H9 (cell line): ENCODE results near the gene LIN7A. TPM values are rescaled to one million over a fixed set of nuclear protein-coding genes. Genes with fewer than 3 reads are reported as not detected.

Experiments
- DNase-seq: peaks from one replicate; pipeline ENCODE4 v3.0.0-alpha.2; 2017
- H2AFZ ChIP-seq: one replicate; pipeline ENCODE4 v1.6.1; 2013; ENCODE audit warnings: mild to moderate bottlenecking, low read length, control low read depth, moderate library complexity
- H2AK5ac ChIP-seq: 2 replicates; pipeline ENCODE4 v1.6.1; 2013; ENCODE audit warnings: low read length, control low read depth, mixed read lengths; ENCODE audit not compliant: insufficient read length
- H2BK120ac ChIP-seq: one replicate; pipeline ENCODE4 v1.6.1; 2013; ENCODE audit warnings: low read depth, mild to moderate bottlenecking, low read length, control low read depth, inconsistent platforms; ENCODE audit not compliant: poor library complexity, severe bottlenecking
- H2BK12ac ChIP-seq: 2 replicates; pipeline ENCODE4 v1.6.1; 2013; ENCODE audit warnings: low read length, control low read depth, mixed read lengths, low read depth; ENCODE audit not compliant: insufficient read length
- H2BK15ac ChIP-seq: 2 replicates; pipeline ENCODE4 v1.6.1; 2013; ENCODE audit warnings: low read depth, low read length, control low read depth
- H2BK20ac ChIP-seq: one replicate; pipeline ENCODE4 v1.6.1; 2013; ENCODE audit warnings: low read depth, mild to moderate bottlenecking, low read length, control low read depth, inconsistent platforms; ENCODE audit not compliant: poor library complexity, severe bottlenecking
- H2BK5ac ChIP-seq: 2 replicates; pipeline ENCODE4 v1.6.1; 2013; ENCODE audit warnings: low read length, control low read depth, mixed read lengths; ENCODE audit not compliant: insufficient read length
- H3K14ac ChIP-seq: 2 replicates; pipeline ENCODE4 v1.6.1; 2013; ENCODE audit warnings: low read length, control low read depth; ENCODE audit not compliant: insufficient read depth
- H3K18ac ChIP-seq: 2 replicates; pipeline ENCODE4 v1.6.1; 2013; ENCODE audit warnings: low read depth, mild to moderate bottlenecking, mixed read lengths, low read length, control low read depth; ENCODE audit not compliant: insufficient read length
- H3K23ac ChIP-seq: 2 replicates; pipeline ENCODE4 v1.6.1; 2013; ENCODE audit warnings: low read length, control low read depth, mixed read lengths, low read depth; ENCODE audit not compliant: insufficient read length
- H3K23me2 ChIP-seq: 2 replicates; pipeline ENCODE4 v1.6.1; 2013; ENCODE audit warnings: low read depth, mild to moderate bottlenecking, mixed read lengths, low read length, control low read depth; ENCODE audit not compliant: insufficient read length, poor library complexity, severe bottlenecking
- H3K27ac ChIP-seq: 2 replicates; pipeline ENCODE4 v1.5.1; 2013; ENCODE audit warnings: low read length, control low read depth, mixed read lengths, low read depth; ENCODE audit not compliant: insufficient read length
- H3K27me3 ChIP-seq: 2 replicates; pipeline ENCODE4 v1.6.1; 2013; ENCODE audit warnings: low read length, control low read depth, inconsistent platforms; ENCODE audit not compliant: insufficient read depth
- H3K4ac ChIP-seq: 2 replicates; pipeline ENCODE4 v1.6.1; 2013; ENCODE audit warnings: low read depth, mild to moderate bottlenecking, control low read depth, inconsistent platforms, low read length, moderate library complexity
- H3K4me1 ChIP-seq: 2 replicates; pipeline ENCODE4 v1.6.1; 2013; ENCODE audit warnings: low read length, control low read depth, inconsistent platforms; ENCODE audit not compliant: insufficient read depth
- H3K4me2 ChIP-seq: 2 replicates; pipeline ENCODE4 v1.6.1; 2013; ENCODE audit warnings: low read length, control low read depth, mixed read lengths; ENCODE audit not compliant: insufficient read length, insufficient read depth
- H3K56ac ChIP-seq: 2 replicates; pipeline ENCODE4 v1.6.1; 2013; ENCODE audit warnings: low read depth, mild to moderate bottlenecking, mixed read lengths, low read length, control low read depth; ENCODE audit not compliant: insufficient read length
- H3K79me1 ChIP-seq: 2 replicates; pipeline ENCODE4 v1.6.1; 2013; ENCODE audit warnings: low read depth, mild to moderate bottlenecking, moderate library complexity, low read length, control low read depth, inconsistent platforms; ENCODE audit not compliant: insufficient read depth, poor library complexity, severe bottlenecking
- H3K79me2 ChIP-seq: 2 replicates; pipeline ENCODE4 v1.6.1; 2013; ENCODE audit warnings: low read length, control low read depth, inconsistent platforms; ENCODE audit not compliant: insufficient read depth
- H3K9ac ChIP-seq: 2 replicates; pipeline ENCODE4 v1.6.1; 2013; ENCODE audit warnings: low read length, control low read depth, mixed read lengths; ENCODE audit not compliant: insufficient read length; ENCODE audit errors: extremely low read depth
- H3K9me3 ChIP-seq: one replicate; pipeline ENCODE4 v1.6.1; 2013; ENCODE audit warnings: low read depth, low read length, inconsistent platforms; ENCODE audit not compliant: control insufficient read depth
- H3T11ph ChIP-seq: one replicate; pipeline ENCODE4 v1.6.1; 2013; ENCODE audit warnings: mild to moderate bottlenecking, low read length, control low read depth, inconsistent platforms
- H4K20me1 ChIP-seq: one replicate; pipeline ENCODE4 v1.6.1; 2013; ENCODE audit not compliant: control insufficient read depth, insufficient read length, insufficient read depth
- H4K5ac ChIP-seq: 2 replicates; pipeline ENCODE4 v1.6.1; 2013; ENCODE audit warnings: low read depth, mild to moderate bottlenecking, mixed read lengths, low read length, control low read depth; ENCODE audit not compliant: insufficient read length
- H4K8ac ChIP-seq: replicated peaks from 2 replicates; pipeline ENCODE4 v1.6.1; 2013; ENCODE audit warnings: low read length, control low read depth, mixed read lengths, low read depth; ENCODE audit not compliant: insufficient read length
- H4K91ac ChIP-seq: 2 replicates; pipeline ENCODE4 v1.6.1; 2013; ENCODE audit warnings: low read depth, mild to moderate bottlenecking, moderate library complexity, mixed read lengths, low read length, control low read depth; ENCODE audit not compliant: insufficient read length
- H3K27ac Mint-ChIP-seq, 3 experiments: 2 replicates in 2 of 3; 3 replicates in 1 of 3; pipeline ENCODE4 v1.8.0; 2020 to 2021; ENCODE audit warnings: mixed read lengths in 3 of 3, mild to moderate bottlenecking in 1 of 3, moderate library complexity in 1 of 3
- H3K27me3 Mint-ChIP-seq: 2 replicates; pipeline ENCODE4 v1.8.0; 2021; ENCODE audit warnings: low read depth, mild to moderate bottlenecking, moderate library complexity, mixed read lengths
- H3K36me3 Mint-ChIP-seq, 3 experiments: 2 replicates in 2 of 3; 3 replicates in 1 of 3; pipeline ENCODE4 v1.8.0; 2020 to 2021; ENCODE audit warnings: low read depth in 3 of 3, mixed read lengths in 3 of 3; ENCODE audit not compliant: insufficient read depth in 1 of 3
- H3K4me1 Mint-ChIP-seq, 2 experiments: 2 replicates each; pipeline ENCODE4 v1.8.0; 2020; ENCODE audit warnings: mixed read lengths in 2 of 2
- H3K4me3 Mint-ChIP-seq, 2 experiments: 2 replicates in 1 of 2; 3 replicates in 1 of 2; pipeline ENCODE4 v1.8.0; 2020 to 2021; ENCODE audit warnings: mild to moderate bottlenecking in 2 of 2, mixed read lengths in 2 of 2, moderate library complexity in 1 of 2
- H3K9me3 Mint-ChIP-seq, 2 experiments: 2 replicates in 1 of 2; 3 replicates in 1 of 2; pipeline ENCODE4 v1.8.0; 2020; ENCODE audit warnings: mild to moderate bottlenecking in 2 of 2, mixed read lengths in 2 of 2, moderate library complexity in 1 of 2
- total RNA-seq: library from RNA; stranded (reverse); gene quantifications from 2 replicates; pipeline ENCODE4 v1.2.1, GENCODE V29; 2021
- TF ChIP-seq, protein P1 (sequence below): fragments of 200-600 bp; sonication (generic); conservative IDR thresholded peaks from 3 replicates; pipeline ENCODE4 v1.8.0; 2021; ENCODE audit warnings: antibody characterized with exemption, mild to moderate bottlenecking

The LIN7A gene
- total RNA-seq, 1 experiment from 2014 or later: 18.3 TPM

DNA sequence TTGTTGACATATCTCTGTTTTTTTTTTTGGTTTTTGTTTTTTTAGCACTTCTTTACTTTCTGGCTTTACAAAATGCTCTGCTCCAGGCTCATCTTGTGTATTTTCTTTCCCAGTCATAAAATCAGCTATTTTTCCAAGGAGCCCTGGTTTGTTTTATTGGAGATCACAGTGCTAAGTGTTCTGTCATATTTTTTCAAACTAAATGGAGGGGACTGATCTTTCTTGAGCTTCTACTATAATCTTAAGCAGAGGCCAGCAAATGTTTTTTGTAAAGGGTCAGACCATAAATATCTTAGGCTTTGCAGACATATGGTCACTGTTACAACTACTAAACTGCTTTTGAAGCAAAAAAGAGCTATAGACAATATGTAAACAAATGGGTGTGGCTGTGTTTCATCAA lies 30.6 kb upstream of the LIN7A start:
- no peak overlapping the region for H2AK5ac ChIP-seq
- H3K23me2 ChIP-seq: no peaks in the 10 kb centered on the region
- no peak overlapping the region for H2BK20ac ChIP-seq
- H4K8ac ChIP-seq: no peak overlapping the region
- H3K18ac ChIP-seq: no peak overlapping the region
- H2BK15ac ChIP-seq: no peak overlapping the region
- no peak for DNase-seq
- no peaks in the 10 kb centered on the region for H3K79me1 ChIP-seq
- H3K36me3 Mint-ChIP-seq: no peaks in the 10 kb centered on the region
- no peak overlapping the region for H2AFZ ChIP-seq
- TF ChIP-seq, protein P1, sequence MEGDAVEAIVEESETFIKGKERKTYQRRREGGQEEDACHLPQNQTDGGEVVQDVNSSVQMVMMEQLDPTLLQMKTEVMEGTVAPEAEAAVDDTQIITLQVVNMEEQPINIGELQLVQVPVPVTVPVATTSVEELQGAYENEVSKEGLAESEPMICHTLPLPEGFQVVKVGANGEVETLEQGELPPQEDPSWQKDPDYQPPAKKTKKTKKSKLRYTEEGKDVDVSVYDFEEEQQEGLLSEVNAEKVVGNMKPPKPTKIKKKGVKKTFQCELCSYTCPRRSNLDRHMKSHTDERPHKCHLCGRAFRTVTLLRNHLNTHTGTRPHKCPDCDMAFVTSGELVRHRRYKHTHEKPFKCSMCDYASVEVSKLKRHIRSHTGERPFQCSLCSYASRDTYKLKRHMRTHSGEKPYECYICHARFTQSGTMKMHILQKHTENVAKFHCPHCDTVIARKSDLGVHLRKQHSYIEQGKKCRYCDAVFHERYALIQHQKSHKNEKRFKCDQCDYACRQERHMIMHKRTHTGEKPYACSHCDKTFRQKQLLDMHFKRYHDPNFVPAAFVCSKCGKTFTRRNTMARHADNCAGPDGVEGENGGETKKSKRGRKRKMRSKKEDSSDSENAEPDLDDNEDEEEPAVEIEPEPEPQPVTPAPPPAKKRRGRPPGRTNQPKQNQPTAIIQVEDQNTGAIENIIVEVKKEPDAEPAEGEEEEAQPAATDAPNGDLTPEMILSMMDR: no peak
- H2BK5ac ChIP-seq: no peak overlapping the region
- H3K4me1 ChIP-seq: no peaks in the 10 kb centered on the region; the same call in 1 of the 2 replicates
- H3K9me3 Mint-ChIP-seq: no peaks in the 10 kb centered on the region
- H3T11ph ChIP-seq: no peak overlapping the region
- no peak overlapping the region for H3K9ac ChIP-seq
- H4K20me1 ChIP-seq: no peaks in the 10 kb centered on the region
- no peaks in the 10 kb centered on the region for H3K79me2 ChIP-seq
- no peak overlapping the region for H3K4me2 ChIP-seq
- H3K4ac ChIP-seq: no peak overlapping the region
- no peak overlapping the region for H3K23ac ChIP-seq
- H3K9me3 ChIP-seq: no peaks in the 10 kb centered on the region
- no peak overlapping the region for H3K56ac ChIP-seq
- no peak overlapping the region for H3K27ac ChIP-seq
- no peak overlapping the region for H2BK12ac ChIP-seq
- peaks cover 5 to 6% of the 10 kb centered on the region in 2 experiments; a peak in 2 of 4 replicates for H3K4me1 Mint-ChIP-seq
- no peak overlapping the region for H3K4me3 Mint-ChIP-seq
- no peak overlapping the region for H3K14ac ChIP-seq
- H4K5ac ChIP-seq: no peak overlapping the region
- H3K27me3 ChIP-seq: no peaks in the 10 kb centered on the region
- H4K91ac ChIP-seq: no peak overlapping the region
- H3K27me3 Mint-ChIP-seq: no peaks in the 10 kb centered on the region
- no peak overlapping the region for H3K27ac Mint-ChIP-seq
- no peak overlapping the region for H2BK120ac ChIP-seq
